Stromal cell of bone marrow (primary cell): ENCODE measurements around the gene PAK4.

Experiments used
- DNase-seq: peaks from one replicate; pipeline ENCODE4 v3.0.0-alpha.2; 2012; ENCODE audit warnings: low read depth

The PAK4 gene

GRCh38 chr19:39146686-39147450 is 21.3 kb downstream of the PAK4 start:
- no peak for DNase-seq

- DNase-seq, result no peak
These were observed 21.9 kb downstream of the PAK4 start for GRCh38 chr19:39147480-39147879.

- DNase-seq, result no peak
These were observed 23.4 kb downstream of the PAK4 start for GRCh38 chr19:39148939-39149529.

- DNase-seq, result no peak
These were observed 24.6 kb downstream of the PAK4 start for GRCh38 chr19:39150235-39150634.

GRCh38 chr19:39150807-39151600 is 25.4 kb downstream of the PAK4 start:
- DNase-seq, result no peak

GRCh38 chr19:39152066-39152465 is 26.5 kb downstream of the PAK4 start:
- DNase-seq, result no peak

GRCh38 chr19:39154100-39154628 is 28.6 kb downstream of the PAK4 start:
- DNase-seq, result no peak

- DNase-seq, result no peak
These were observed 29.1 kb downstream of the PAK4 start for GRCh38 chr19:39154629-39155100.

GRCh38 chr19:39155114-39155700 is 29.6 kb downstream of the PAK4 start:
- DNase-seq, result no peak

- no peak for DNase-seq
These were observed 30.2 kb downstream of the PAK4 start for GRCh38 chr19:39155741-39156140.

GRCh38 chr19:39156326-39157230 is 31.0 kb downstream of the PAK4 start:
- no peak for DNase-seq

- peak; percentile 17 for DNase-seq
These were observed 31.9 kb downstream of the PAK4 start for GRCh38 chr19:39157275-39157996.

GRCh38 chr19:39157997-39158389 is 32.4 kb downstream of the PAK4 start:
- DNase-seq, result no peak

- DNase-seq, result no peak
These were observed 33.2 kb downstream of the PAK4 start for GRCh38 chr19:39158646-39159260.

- DNase-seq, result peak; percentile 72
These were observed 34.9 kb downstream of the PAK4 start for GRCh38 chr19:39160523-39160861.

- DNase-seq, result peak; percentile 24
These were observed 35.5 kb downstream of the PAK4 start for GRCh38 chr19:39160889-39161672.

- no peak for DNase-seq
These were observed 37.0 kb downstream of the PAK4 start for GRCh38 chr19:39162441-39163043.

GRCh38 chr19:39163621-39164020 is 38.0 kb downstream of the PAK4 start:
- DNase-seq, result no peak

GRCh38 chr19:39164289-39164688 is 38.7 kb downstream of the PAK4 start:
- no peak for DNase-seq
